Measurements from ENCODE around the gene LSM7. TPM values are rescaled to one million over a fixed set of nuclear protein-coding genes. Genes with fewer than 3 reads are reported as not detected.

LSM7 gene
- polyA plus RNA-seq, 1 experiment, result 165 TPM

DNA sequence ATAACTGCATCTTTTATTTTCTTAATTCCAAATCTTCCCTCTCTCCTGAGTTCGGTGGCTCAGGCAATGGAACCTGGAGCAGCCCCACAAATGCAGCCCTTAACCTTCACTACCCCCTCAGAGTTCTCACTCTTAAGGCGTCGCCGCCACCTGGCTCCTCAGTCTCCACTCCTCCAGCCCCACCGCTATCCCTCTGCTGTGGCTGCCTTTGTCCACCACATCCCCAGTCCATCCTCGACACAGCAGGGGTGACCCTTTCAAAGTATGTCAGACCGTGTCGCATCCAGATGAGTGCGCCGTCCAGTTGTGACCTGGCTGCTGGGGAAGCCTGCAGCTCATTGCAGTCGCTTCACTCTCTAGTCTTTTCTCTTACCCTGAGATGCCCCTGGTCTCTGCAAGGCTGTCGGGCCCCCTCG lies 1.1 kb upstream of the LSM7 start:
- TF ChIP-seq CTCF (IDR thresholded peaks at IDR 0.05; ENCODE audit: insufficient read depth, low read depth, low read length), result no peak
- no peak for DNase-seq (ENCODE audit: low read depth)
- H3K4me3 ChIP-seq (ENCODE audit: low read depth, low read length), result peak overlapping the region; percentile 95
- peaks cover 6% of the 10 kb centered on the region for H3K36me3 ChIP-seq (ENCODE audit: control insufficient read depth, insufficient read depth, low read length)
- CTCF ChIA-PET, result no interaction called here
- POLR2A ChIA-PET, result no interaction called here
- H3K27me3 ChIP-seq (ENCODE audit: control insufficient read depth, insufficient read depth, low read length), result no peaks in the 10 kb centered on the region

GRCh38 chr19:2329149-2329478 lies 728 bp upstream of the LSM7 start:
- ChIA-PET POLR2A (no interaction called here), CTCF (no interaction called here)
- no peak for TF ChIP-seq CTCF (IDR thresholded peaks at IDR 0.05; ENCODE audit: insufficient read depth, low read depth, low read length)
- peaks cover 9% of the 10 kb centered on the region for H3K36me3 ChIP-seq (ENCODE audit: control insufficient read depth, insufficient read depth, low read length)
- DNase-seq (ENCODE audit: low read depth), result no peak
- H3K4me3 ChIP-seq (ENCODE audit: low read depth, low read length), result peak overlapping the region; percentile 95
- no peaks in the 10 kb centered on the region for H3K27me3 ChIP-seq (ENCODE audit: control insufficient read depth, insufficient read depth, low read length)

DNA sequence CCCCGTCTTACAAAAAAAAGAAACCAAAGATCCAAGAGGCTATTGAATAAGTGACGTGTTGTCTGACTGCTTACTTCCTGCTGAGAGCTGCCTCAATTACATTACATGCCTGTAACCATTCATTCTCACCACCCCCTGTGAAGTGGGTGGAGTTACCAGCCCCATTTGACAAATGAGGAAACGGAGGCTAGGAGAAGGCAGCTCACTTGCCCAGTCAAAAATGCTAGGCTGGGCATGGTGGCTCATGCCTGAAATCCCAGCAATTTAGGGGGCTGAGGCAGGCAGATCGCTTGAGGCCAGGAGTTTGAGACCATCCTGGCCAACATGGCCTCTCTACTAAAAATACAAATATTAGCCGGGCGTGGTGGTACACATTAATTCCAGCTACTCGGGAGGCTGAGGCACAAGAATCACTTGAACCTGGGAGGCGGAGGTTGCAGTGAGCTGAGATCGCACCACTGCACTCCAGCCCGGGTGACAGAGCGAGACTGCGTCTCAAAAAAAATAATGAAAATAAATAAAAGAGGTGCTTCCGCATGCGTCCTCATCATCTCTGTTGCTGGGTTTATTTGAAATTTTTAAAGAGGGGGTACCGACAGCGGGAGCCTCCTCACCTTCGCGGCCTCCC lies 499 bp downstream of the LSM7 start:
- no peak for TF ChIP-seq CTCF (IDR thresholded peaks at IDR 0.05; ENCODE audit: insufficient read depth, low read depth, low read length)
- ChIA-PET POLR2A (interaction anchor here (0.6 to 0.7 kb wide), 2 partner anchors 12 to 291 kb away, joined by 3 to 4 read pairs; no protein-coding TSS in a partner anchor), CTCF (interaction anchor here (0.6 to 3.7 kb wide), 8 partner anchors 9 to 291 kb away, joined by 3 to 27 read pairs (median 3); no protein-coding TSS in a partner anchor)
- Histone ChIP-seq H3K27me3 (ENCODE audit: control insufficient read depth, insufficient read depth, low read length) (no peaks in the 10 kb centered on the region), H3K4me3 (ENCODE audit: low read depth, low read length) (peak overlapping the region; percentile 95), H3K36me3 (ENCODE audit: control insufficient read depth, insufficient read depth, low read length) (peaks cover 12% of the 10 kb centered on the region)
- DNase-seq (ENCODE audit: low read depth), result peak; percentile 45

DNA sequence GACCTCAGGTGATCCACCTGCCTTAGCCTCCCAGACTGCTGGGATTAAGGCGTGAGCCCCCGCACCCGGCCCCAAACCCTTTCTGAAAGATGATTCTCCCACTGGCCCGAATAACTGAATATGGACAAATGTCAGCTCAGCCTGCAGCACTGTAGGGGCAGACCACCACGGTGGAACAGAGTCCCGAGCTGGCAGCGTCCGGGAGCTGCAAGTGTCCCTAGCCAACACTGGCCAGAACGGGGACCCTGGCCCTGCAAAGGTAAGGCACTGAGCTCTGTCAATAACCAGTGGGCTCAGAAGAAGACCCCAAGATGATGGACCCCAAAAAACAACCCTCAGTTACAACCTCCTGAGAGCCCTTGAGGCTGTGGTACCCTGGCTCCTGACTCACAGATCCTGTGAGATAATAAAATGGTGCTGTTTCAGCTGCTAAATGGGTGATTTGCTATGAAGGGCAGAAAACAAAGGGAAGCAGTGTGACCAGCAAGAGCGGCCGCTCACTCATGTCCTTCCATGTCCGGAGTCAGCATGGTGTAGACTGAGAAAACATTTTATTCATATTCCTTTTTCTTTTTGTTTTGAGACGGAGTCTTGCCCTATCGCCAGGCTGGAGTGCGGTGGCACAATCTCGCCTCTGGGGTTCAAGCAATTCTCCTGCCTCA lies 1.6 kb downstream of the LSM7 start:
- H3K4me3 ChIP-seq (ENCODE audit: low read depth, low read length), result no peak overlapping the region
- DNase-seq (ENCODE audit: low read depth), result no peak
- POLR2A ChIA-PET, result no interaction called here

More for the DNA sequence above, 1.6 kb downstream of the LSM7 start:
- CTCF ChIA-PET, result interaction anchor here (1.2 to 3.7 kb wide), 3 partner anchors 10 to 52 kb away, joined by 3 to 27 read pairs (median 3); no protein-coding TSS in a partner anchor
- H3K27me3 ChIP-seq (ENCODE audit: control insufficient read depth, insufficient read depth, low read length), result no peaks in the 10 kb centered on the region
- H3K36me3 ChIP-seq (ENCODE audit: control insufficient read depth, insufficient read depth, low read length), result peaks cover 14% of the 10 kb centered on the region
- no peak for TF ChIP-seq CTCF (IDR thresholded peaks at IDR 0.05; ENCODE audit: insufficient read depth, low read depth, low read length)
